GM18505 (cell line): ENCODE data around the gene RPH3AL.

Experiments
- ATAC-seq: cut with Tn5 transposase; IDR thresholded peaks from one replicate; pipeline ENCODE4 v1.9.1; 2021; ENCODE audit not compliant: unreplicated experiment
- POLR2A ChIP-seq: IDR thresholded peaks from 4 replicates; pipeline ENCODE4 v1.6.1; 2011; ENCODE audit warnings: borderline replicate concordance; ENCODE audit not compliant: insufficient read depth, insufficient read length; ENCODE audit errors: extremely low read depth

The RPH3AL gene

DNA sequence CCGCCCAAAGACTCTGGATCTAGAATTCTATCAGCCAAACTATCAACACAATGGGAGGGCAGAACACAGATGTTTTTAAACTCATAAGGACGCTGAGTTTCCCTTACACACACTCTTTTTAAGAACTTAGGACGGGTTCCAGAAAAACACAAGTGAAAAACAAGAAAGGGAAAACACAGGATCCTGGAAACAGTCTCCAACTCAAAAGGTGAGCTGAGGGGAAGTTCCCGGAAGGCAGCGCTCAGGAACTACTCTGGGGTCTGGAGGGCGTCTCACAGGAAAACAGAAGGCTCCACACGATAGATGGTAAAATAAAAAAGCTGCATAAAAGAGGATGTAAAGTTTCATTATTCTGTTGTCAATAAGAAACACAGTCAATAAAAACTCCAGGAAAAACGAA lies 91.0 kb downstream of the RPH3AL start:
- no peak for ATAC-seq
- TF ChIP-seq POLR2A, result no peak

DNA sequence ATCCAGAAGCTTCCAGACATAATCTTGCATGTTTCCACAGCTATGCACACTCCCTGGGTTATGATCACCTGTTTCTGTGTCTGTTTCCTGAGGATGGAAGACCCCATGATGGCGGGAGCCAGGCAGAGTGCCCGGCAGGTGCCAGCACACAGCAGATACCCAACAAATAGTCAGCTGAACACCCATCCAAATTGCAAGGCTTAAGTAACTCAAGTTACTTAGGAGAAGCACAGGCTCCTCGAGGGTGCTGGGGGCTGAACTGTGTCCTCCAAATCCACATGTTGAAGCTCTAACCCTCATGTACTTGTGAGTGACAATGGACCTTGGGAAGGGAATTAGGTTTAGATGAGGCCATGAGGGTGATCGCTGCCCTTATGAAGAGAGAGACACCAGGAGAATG lies 91.7 kb downstream of the RPH3AL start:
- TF ChIP-seq POLR2A, result no peak
- ATAC-seq, result no peak

DNA sequence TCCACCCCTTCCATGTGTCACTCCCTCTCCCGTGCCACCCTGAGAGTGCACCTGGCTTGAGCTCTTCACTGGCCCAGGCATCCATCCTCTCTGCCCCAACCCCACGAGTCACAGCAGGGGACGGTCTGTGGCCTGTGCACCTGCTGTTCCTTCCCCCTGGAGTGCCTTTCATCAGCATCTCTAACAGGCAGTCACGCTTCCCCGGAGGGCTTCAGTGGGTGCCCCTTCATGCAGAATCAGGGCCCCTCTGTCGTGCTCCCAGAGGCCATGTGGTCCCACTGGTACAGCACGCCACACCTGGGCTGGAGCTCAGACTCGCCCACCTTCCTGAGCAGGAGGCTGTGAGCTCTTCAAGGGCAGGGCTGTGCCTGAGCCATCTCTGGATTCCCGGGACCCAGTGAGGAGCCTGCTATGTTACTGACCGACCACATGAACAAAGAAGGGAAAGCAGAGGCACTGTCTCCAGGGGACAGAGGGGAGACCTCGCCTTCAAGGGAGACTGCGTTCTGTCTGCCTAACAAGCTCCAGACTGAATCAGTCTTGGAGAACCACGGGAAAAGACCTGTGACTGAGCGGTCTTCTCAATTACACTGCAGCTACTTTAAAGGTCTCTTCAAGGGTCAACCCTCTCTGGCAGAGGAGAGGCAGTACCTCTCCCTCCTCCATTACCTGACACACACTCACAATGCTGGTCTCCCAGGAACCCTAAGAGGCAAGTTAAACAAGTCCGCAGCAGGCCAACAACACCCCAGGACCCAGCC lies 92.4 kb downstream of the RPH3AL start:
- no peak for TF ChIP-seq POLR2A
- ATAC-seq, result no peak

DNA sequence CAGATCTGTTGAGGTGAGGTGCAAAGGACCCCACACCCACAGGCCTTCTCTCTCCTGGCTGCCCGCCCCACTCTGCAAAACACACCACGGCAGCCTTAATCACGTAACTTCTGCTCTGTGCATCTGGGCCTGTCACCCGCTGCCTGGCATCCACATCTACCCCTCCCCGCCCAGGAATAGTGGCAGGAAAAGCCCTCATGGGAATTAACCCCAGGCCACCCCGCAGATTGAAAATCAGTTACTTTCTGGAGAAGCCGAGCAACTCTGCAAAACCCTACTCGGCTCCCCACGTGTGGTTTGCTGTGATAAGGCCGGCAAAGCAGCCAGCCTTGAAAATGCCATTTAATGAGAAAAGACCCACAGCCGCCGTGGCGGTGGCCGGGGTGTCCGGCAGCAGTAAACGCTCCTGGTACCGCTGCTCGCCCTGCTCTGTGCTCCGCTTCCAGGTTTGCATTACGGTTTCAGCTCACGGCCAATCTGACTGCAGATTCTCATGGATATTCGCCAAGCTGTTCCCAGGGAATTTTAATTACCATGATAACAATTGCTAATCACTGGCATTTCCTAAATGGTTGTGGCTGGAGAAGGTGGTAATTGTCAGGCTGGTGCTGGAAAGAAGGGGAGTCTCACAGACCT lies 93.1 kb downstream of the RPH3AL start:
- no peak for TF ChIP-seq POLR2A
- no peak for ATAC-seq

DNA sequence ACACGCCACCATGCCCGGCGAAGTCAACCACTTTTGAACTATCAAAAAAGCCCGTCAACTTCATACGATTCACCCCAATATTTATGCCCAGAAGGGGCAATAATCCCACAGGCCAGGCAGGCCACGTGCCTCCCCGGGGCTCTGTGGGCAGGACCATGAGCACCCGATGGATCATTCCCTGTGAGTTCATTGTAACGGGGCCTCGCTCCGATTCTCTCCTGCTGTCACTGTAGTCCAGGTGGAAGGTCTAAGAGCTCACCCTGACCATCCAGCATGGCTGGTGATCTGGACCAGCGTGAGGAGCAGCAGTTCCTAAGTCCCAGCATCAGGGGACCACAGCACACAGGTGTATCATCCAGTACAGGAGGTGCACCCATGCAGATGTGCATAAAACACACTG lies 93.7 kb downstream of the RPH3AL start:
- ATAC-seq, result no peak
- TF ChIP-seq POLR2A, result no peak

DNA sequence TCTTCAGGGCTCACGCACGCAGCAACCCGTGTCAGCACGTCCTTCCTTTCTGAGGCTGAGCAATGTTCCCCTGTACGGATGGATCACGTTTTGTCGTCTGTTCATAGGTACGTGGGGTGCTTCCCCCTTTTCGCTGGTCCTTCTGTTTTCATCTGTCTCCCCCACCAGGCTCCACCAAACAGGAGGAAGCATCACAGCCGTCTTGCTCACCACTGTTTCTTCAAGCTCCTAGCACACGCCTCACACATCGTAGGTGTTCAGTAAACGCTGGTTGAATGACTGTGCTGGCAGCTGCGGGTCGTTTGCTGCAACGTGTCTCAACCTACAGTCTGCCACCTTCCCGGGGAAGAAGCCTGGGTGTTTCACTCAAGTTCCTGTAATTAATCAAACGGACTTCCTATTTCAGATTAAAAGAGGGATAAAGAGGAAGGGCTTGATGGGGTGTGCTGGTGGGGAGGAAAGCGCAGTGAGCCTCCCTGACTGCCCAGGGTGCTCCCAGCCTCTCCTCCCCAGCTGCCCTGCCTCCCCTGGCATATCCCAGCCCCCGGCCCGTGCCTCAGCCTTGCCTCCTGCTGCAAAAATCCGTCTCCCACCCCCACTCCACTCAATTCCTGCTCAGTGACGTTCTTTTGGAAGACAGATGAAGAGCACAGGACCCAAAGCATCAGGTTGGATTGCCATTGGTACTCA lies 94.4 kb downstream of the RPH3AL start:
- no peak for TF ChIP-seq POLR2A
- ATAC-seq, result no peak

DNA sequence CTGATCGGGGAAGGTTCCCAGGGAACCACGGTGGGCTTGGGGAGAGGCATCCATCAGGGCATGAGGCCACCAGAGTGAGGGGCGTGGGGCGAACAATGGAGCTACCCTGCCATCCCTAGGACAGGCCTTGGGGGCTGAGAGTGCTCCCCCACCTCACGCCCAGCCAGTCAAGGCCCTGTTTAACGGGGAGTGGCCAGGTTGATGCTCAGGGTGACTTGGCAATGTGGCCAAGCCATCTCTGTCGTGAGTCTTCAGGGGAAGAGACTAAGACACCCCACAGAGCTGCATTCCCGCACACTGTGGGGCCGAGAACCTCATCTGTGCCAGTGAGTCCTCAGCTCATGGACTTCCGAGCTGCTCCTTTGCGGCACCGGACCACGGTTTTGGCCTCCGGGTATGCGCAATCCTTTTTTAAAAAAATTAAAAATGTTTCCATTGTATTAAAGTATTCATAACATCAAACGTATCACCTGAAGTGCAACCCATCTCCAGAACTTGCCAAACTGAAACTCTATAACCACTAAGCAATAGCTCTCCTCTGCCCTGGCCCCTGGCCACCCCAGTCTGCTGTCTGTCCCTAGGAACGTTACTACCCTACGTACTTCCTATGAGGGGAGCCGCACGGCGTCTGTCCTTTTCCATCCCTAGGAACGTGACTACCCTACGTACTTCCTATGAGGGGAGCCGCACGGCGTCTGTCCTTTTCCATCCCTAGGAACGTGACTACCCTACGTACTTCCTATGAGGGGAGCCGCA lies 99.3 kb downstream of the RPH3AL start:
- no peak for TF ChIP-seq POLR2A
- ATAC-seq, result no peak

DNA sequence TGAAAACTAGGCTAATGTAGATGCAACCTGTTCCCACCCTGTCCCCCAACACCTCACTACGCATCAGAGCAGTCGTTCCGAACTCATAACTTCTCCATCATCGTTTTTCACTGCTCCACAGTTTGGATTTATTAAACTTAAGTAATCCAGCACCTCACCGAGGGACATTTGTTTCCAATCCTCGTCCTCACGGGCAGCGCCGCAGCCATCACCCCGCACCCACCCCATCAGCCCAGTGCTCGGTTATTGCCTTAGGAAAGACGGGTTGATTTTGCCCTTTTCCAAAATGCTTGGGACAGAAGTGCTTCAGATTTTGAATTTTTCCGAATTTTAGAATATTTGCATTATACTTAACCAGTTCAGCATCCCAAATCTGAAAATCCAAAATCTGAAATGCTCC lies 100.2 kb downstream of the RPH3AL start:
- TF ChIP-seq POLR2A, result no peak
- ATAC-seq, result no peak

DNA sequence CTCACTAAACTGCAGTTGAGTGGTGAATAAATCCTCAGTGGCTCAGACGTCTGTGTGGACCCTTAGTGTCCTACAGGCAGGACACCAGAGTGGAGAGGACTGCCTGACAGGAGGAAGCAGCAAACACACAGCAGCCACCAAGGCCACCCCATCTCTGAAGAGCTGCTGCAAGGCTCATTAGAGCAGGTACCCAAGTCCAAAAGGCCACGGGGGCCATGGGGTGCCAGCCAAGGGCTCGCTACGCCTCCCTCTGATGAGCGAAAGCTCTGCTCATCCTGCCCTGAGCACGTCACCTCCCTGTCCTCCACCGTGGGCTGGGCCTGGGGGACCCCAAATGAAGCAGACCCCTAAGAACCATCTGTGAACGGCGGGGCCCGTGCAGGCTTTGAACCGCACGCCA lies 101.1 kb downstream of the RPH3AL start:
- no peak for ATAC-seq
- TF ChIP-seq POLR2A, result no peak

DNA sequence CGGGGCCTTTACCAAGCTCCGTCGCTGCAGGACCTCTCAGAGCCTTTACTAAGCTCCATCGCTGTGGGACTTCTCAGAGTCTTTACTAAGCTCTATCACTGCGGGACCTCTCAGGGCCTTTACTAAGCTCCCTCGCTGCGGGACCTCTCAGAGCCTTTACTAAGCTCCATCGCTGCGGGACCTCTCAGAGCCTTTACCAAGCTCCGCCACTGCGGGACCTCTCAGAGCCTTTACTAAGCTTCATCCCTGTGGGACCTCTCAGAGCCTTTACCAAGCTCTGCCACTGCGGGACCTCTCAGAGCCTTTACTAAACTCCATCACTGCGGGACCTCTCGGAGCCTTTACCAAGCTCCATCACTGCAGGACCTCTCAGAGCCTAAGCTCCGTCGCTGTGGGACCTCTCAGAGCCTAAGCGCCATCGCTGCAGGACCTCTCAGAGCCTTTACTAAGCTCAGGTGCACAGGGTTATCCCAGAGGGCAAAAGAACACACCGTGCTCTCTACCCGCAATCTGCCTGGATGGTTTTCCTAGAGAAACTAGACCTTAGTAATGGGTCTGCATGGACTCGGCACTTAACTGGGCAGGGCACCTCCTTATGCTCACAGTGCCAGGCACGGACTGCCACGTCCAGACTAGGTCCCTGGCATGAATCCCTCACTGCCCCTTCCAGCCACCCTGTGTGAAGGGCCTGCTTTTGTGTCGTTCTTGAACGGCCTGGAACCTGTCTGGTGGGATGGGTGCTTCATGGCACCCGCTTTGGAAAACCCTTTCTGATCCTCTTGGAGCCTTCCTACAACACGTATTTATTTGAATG lies 101.9 kb downstream of the RPH3AL start:
- ATAC-seq, result no peak
- no peak for TF ChIP-seq POLR2A

DNA sequence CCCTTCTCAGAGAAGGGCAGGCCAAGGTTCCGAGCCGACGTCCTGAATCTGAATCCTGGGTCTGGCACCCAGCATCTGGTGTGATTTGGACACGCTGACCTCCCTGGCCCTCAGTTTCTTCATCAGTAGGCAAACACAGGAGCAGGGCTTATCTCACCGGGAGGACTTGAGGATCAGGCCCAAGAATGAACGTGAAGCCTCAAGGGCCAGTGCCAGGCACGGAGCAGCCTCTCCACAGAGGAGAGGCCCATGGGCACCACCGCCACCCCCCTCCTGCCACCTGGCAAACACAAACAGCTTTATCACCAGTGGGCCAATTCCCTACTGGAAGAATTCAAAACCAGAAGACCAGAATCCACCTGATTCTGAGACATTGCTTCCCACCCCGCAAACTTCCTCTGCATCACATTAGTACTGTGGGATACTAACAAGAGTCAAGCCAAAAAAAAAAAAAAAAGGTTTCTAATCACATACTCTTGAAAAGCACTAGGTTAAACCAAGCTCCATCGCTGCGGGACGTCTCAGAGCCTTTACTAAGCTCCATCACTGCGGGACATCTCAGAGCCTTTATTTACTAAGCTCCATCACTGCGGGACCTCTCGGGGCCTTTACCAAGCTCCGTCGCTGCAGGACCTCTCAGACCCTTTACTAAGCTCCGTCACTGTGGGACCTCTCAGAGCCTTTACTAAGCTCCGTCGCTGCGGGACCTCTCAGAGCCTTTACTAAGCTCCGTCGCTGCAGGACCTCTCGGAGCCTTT lies 103.2 kb downstream of the RPH3AL start:
- ATAC-seq, result no peak
- TF ChIP-seq POLR2A, result no peak

DNA sequence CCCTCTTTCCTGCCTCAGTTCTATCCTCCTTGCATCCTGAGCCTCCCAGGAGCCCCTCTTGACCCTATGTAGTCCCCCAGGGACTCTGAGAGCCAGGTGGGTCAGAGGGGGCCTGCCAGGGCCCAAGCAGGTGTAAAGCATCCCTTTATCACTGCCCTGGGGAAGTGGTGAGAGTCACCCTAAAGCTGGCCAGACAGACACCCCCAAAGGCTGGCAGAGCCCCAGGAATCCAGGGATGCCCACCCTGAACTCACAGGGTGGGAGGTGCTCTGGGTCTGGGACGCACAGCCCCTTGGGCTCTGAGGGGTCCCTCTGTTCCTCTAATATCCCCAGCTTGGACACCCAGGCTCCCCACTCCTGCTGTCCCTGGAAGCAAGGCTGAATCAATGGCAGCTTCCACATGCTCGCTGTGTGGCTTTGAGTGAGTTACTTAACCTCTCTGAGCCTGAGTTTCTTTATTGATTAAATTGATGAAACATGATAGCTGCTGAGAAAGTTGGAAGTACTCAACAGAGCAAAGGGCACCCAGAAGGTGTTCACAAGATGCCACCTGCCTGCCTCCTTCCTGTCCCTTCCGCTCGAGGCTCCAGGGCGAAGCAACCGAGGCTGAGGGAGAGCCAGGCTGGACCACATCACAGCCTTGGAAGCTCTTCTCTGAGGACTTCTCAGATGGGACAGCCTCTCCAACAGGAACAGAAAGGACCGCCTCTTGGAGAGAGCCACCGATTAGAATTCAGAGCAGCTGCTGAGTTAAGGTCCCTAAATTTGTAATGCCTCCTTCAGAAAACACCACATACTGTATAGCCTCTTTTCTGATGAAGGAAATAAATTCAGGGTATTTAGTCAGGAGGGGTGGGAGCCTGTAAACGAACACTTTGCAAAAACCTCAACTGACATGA lies 104.0 kb downstream of the RPH3AL start:
- no peak for TF ChIP-seq POLR2A
- ATAC-seq, result no peak

DNA sequence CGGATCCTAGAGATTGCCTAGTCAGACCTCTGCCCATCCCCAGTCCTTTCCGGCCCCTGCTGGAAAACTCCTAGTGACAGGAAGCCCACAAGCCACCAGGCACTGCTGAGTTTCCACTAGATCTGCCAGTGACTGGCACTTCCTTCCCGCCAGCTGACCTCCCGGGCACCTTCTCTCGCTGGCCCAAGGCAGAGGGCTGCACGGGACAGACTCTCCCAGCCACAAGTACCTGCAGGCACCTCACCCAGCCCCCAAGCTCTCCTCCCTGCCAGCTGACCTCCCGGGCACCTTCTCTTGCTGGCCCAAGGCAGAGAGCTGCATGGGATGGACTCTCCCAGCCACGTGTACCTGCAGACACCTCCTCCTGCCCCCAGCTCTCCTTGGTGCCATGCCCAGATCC lies 104.8 kb downstream of the RPH3AL start:
- no peak for TF ChIP-seq POLR2A
- ATAC-seq, result no peak
